Measurements from ENCODE around the gene DNAAF9.

- TF ChIP-seq CTCF (conservative IDR thresholded peaks at IDR 0.05; ENCODE audit: low read depth, low read length) (no peak), RAD21 (IDR thresholded peaks at IDR 0.05; ENCODE audit: low read length) (no peak), CHD1 (IDR thresholded peaks at IDR 0.05; ENCODE audit: low read depth, low read length) (no peak), CEBPB (IDR thresholded peaks at IDR 0.05; ENCODE audit: low read depth, low read length) (no peak), BHLHE40 (IDR thresholded peaks at IDR 0.05; ENCODE audit: low read depth, low read length) (no peak), POLR2A (IDR thresholded peaks at IDR 0.05; ENCODE audit: low read depth, low read length) (no peak), RFX5 (IDR thresholded peaks at IDR 0.05; ENCODE audit: low read depth, low read length) (no peak), MXI1 (IDR thresholded peaks at IDR 0.05; ENCODE audit: borderline replicate concordance, low read depth, low read length) (no peak), USF2 (IDR thresholded peaks at IDR 0.05; ENCODE audit: low read depth, low read length) (no peak), MAFK (IDR thresholded peaks at IDR 0.05; ENCODE audit: low read depth, low read length) (no peak), SMC3 (IDR thresholded peaks at IDR 0.05; ENCODE audit: low read depth, low read length) (no peak), FOS (IDR thresholded peaks at IDR 0.05; ENCODE audit: low read depth, low read length) (no peak)
Observed at GRCh38 chr20:3392756-3393155, 14.7 kb downstream of the DNAAF9 start.

Data from IMR-90 (cell line).